AG08396 (cell line): ENCODE results near the gene NGB.
"Not testable (repeated sequence)": the region's sequence is repeated elsewhere in the genome, so short reads cannot be mapped to it uniquely, and the experiment has no call there.

Experiments used
- DNase-seq: peaks from one replicate; pipeline ENCODE4 v3.0.0; 2012; ENCODE audit warnings: low spot score, mixed read lengths

Gene NGB

GRCh38 chr14:77296155-77296554 is 25.1 kb upstream of the NGB start:
- no peak for DNase-seq

DNA sequence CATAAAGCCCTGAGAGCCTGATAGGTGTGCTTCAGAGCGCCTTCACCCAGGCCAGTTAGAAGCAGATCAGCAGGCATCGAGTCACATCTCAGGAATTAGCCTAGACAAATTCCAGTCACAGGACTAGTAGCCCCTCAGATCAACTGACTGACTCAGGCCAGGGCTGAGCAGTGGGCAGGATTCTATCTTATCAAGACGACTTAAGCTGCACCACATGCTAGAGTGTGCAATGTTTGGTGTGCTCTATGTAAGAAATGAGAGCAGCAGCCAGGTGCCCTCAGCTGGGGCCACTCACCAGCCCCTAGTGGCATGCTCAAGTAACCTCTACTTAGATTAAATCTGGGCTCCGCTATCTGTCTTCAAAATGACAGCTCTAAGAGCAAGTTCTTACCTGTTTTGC is 19.7 kb upstream of the NGB start:
- no peak for DNase-seq

DNA sequence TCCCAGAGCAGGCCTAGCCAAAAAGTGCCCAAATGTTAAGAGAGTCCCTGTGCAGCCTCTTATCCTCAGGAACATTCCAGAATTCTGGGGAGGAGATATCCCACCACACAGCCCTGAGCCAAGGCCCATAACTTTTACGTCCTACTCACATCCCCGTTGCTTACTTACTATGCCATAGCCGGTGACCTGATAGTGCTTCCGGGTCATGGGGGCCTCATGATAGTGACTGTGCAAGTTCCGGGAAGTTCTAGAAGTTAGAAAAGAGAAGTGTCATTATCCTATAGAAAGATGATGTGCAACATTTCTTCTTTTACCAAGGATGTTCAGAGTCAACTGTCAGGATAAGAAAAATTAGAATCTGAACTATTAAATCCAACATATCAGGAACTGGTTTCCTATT is 15.6 kb upstream of the NGB start:
- DNase-seq = no peak

DNA sequence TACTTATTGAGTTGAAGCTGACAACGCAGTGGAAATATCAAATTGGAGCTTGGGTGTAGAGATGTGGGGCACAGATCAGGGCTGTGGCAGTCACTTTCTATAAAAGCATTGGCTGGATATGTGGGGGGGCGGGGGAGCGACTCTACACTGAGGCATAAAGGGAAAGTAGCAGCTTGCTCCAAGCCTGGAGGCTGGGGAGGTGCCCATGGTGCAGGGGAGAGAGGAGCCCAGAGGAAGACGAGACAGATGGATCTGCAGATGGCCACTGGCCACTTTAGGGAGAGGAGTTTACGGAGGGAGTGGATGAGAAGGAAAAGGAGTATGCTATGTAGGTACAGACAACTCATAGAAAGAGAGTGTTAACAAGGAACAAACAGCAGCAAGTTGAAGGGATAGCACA is 13.5 kb upstream of the NGB start:
- no peak for DNase-seq

DNA sequence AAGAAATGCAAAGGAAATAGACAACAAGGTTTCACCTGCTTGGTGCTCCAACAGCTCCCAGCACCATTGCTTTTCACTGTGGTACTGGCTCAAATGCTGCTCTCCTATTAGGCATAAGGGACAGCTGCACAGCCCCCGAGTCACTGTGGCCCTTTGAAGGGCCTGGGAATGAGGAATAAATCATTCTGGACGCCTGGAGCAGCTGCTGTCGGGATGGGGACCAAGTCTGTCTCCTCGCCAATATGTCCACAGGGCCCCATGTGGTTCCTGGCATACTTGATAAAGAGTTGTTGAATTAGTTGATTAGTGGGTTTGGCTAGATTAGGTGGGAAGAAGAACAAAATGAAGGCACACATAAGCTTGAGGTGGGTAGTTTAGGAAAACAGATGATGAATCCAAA is 13.1 kb upstream of the NGB start:
- DNase-seq = no peak

DNA sequence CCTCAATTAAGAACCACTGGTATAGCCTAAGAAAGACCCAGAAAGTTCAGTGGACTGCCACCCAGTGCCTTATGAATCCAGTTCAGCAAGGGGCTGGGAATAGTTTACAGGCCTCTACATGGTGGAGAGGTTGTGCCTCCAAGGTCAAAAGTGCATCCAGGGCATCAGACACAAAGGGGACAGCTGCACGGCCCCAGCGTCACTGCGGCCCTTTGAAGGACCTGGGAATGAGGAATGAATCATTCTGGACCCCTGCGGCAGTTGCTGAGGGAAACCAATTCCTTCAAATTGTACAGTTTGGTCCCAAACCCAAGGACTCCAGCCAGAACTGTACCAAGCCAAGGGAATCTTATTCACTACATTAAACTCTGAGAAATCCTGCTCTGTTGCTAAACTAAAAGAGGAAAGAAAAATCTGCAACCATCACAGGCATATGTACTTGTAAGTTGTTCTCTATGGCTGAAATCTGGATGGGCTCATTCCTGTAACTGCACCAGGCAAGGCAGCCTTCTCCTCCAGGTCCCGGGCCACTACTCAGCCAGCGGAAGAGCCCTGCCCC is 10.9 kb upstream of the NGB start:
- DNase-seq = no peak

DNA sequence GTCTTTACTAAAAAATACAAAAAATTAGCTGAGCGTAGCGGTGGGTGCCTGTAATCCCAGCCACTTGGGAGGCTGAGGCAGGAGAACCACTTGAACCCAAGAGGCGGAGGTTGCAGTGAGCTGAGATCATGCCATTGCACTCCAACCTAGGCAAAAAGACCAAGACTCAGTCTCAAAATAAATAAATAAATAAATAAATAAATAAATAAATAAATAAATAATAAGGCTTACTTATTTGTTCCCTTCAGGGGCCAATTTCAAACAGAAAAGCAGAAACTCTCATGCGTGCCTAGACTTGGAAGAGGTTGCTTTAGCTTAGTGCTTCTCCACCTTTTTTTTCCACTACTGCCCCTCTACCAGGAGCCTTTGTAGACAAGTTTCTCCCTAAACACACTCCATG is 9.9 kb upstream of the NGB start:
- not testable (repeated sequence) for DNase-seq

GRCh38 chr14:77279719-77280118 is 8.7 kb upstream of the NGB start:
- no peak for DNase-seq

- DNase-seq = no peak
Observed at GRCh38 chr14:77278461-77279230, 7.6 kb upstream of the NGB start.

GRCh38 chr14:77276959-77277358 is 6.0 kb upstream of the NGB start:
- DNase-seq = no peak

DNA sequence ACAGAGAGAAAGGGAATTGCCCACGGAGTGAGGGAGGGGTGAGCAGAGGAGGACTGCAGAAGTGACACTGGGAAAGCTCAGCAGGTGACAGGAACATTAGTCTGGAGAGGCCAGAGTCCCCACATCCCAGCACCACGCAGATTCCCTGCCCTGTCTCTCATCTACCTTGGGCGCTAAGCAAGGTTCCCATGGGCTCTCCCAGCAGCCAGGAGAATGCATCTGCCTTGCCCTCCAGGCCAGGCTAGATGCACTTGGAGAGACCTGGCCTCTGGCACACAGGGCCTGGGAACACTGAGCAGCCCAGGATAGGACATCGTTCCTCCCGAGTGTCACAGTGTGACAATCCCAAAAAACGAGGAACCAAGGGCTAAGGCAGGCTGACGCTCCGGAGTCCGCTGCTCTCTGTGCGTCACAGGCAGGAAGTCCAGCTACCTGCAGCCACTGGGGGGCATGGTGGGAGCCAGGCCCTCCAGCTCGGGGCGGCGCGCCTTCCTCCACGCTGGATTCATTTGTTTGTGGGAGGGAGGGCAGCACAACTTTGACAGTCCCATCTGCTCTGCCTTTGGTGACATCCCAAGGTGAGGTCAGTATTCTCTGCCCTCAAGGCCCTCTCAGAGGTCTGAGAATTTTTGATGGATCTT is 5.4 kb upstream of the NGB start:
- no peak for DNase-seq

DNA sequence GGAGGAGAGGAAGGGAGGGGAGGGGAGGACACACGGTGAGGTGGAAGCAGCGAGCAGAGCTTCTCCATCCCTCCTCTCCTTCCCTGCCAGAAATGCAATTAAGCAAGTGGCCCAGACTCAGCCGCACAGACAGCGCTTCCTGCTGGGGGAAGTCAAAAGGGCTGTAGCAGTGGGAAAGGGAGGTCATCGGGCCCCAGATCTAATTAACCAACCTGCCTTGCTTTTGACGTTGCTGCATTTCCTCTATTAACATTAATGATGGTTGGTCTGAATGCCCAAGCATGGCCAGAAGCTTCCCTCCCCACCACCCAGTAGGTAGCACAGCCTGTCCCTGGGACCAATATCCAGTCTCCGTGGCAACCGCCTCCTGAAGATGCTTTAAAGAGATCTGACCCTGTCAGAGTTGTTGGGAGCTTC is 4.6 kb upstream of the NGB start:
- no peak for DNase-seq

DNA sequence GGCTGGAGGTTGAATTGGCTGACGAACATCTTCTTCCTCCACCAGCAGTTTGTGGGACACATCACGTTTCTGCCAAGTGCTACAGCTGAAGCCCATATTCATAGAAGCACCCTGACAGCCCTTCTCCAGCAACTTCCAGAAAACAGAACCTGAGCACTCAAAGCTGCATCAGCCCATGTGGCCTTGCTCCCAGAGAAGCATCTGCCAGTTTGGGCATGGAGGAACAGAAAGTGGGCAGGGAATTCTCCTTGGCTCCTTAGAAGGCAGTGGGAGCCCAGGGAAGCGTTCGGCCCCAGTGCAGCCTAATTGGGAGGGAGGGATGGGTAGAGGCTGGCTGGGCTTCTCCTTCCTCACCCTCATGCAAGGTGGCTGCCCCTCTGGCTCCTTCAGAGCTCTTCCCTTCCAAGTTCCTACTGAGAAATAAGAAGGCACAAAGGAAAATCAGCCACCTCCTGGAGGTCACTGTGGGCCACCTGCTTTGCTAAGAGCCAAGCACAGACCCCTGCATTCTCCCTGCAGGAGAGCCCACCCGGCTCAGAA is 4.1 kb upstream of the NGB start:
- no peak for DNase-seq

DNA sequence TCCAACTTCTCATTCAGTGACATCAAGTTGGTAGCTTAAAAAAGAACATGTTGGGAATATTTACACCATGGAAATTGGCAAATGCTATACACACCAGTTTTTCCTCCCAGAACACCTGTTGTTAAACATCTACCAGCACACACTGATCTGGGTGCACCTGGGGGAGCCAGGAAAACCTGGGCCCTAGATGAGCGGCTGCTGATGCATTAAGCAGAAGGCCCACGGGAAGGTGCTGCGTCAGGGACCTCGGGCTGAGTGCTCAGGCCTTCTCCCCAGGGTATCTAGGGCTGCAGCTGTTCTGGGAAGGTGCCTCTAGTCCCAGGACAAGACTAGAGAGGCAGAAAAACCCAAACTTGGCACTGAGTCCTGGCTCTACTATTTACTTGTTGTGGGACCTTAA is 2.8 kb upstream of the NGB start:
- DNase-seq = no peak

DNA sequence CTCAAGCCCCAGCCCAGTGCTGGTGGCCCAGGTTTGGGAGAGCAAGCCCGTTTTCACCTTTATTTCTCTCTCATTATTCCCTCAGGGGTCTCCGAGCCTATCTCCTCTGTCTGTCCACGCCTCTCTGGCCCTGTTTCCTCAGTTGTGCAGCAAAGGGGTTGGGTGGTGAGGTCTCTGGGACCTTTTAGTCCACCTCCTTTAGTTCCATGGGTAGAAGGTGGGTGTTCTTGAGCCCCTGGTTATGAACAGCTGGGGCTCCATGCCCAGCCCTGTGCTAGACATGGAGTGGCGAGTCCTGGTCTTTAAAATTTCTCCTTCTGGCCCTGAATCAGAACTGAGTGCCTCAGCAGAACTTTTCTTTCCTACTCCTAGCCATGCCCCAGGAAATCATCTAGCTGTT is 1.3 kb upstream of the NGB start:
- no peak for DNase-seq

DNA sequence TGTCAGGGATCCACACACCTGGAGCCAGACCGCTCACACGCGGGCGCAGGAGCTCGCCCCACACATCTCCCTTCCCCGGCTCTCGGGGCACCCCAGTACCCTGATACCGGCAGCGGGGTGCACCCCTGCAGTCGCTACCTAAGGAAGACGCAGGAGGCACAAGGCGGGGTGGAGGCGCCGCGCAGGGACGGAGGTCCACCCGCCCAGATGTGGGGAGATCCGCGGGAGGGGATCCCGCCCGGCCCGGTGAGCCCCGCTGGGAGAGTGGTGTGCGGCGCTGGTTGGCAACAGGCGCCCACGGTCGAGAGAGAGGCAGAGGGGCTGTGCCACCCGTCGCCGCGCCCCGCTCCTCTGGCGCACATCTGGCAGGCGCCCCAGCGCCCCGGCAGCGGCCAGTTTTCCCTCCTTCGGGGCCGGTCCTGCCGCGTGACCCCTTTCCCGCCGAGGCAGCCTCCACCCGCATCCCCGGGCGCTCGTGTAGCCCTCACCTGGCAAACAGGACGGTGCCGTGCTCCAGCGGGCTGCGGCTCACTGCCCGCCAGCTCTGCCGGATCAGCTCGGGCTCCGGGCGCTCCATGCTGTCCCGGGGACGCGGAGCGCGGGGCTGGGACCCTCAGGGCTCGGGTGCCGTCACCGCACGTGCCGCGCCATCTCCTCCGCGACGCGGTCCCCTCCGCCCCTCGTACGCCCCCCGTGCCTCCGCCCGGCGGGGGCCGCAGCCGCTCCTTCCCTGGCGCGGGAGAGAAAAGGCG is 469 bp downstream of the NGB start:
- no peak for DNase-seq

- DNase-seq = no peak
Observed at GRCh38 chr14:77268989-77269600, 1.9 kb downstream of the NGB start.

- DNase-seq = no peak
Observed at GRCh38 chr14:77267937-77268699, 2.9 kb downstream of the NGB start.

DNA sequence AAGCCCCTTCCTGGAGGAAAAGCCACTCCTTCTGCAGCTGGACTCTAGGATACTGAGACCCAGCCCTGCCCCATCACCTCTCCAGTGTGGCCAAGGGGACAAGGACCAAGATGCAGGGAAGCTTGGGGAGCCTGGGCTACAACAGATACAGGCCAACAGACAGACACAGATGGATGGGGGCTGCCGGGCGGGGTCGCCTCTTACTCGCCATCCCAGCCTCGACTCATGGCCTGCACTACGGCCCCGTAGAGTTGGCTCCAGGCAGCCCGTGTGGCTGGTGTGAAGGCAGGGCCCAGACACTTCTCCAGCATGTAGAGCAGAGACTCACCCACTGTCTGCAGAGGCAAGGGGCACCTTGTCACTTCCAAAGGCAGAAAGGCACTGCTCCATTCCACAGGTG is 4.7 kb downstream of the NGB start:
- DNase-seq = no peak

- DNase-seq = no peak
Observed at GRCh38 chr14:77265561-77266335, 5.3 kb downstream of the NGB start.

- no peak for DNase-seq
Observed at GRCh38 chr14:77265187-77265515, 5.9 kb downstream of the NGB start.
